Measurements from ENCODE around the gene SERPINB12. TPM values are rescaled to one million over a fixed set of nuclear protein-coding genes. Genes with fewer than 3 reads are reported as not detected.
A peak's percentile ranks its signal among the peaks of the same experiment; 100 is the strongest.

The SERPINB12 gene
- total and polyA plus RNA-seq, 10 of the 15 experiments (the other 5 are each of a cell fraction or from before 2014, with no cell fraction given) = not detected

DNA sequence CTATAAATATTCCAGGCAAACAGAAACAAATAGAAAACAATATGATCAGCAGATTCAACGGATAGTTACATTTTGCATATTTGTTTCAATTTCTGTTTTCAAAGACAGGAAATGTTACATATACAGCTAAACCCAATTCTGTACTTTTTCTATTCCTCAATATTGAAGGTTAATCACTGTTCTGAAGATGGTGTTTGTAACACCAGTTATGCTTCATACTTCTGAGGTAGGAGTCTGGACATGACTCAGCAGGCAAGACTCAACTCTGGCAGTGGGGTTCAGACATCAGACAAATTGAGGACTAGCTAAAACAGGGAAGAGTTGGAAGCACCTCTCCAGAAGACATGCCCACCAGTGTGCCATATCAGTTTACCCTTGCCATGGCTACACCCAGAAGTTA is 61.6 kb downstream of the SERPINB12 start:
- peaks cover 9% of the 10 kb centered on the region; the same call in 1 of the 2 replicates for H3K4me1 ChIP-seq (ENCODE audit: control insufficient read depth, insufficient read depth, low read length)
- ChIA-PET POLR2A (no interaction called here), SMC1A (ENCODE audit: uncharacterized antibody, unreplicated experiment) (interaction anchor here (0.9 to 1.0 kb wide), 3 partner anchors 39 to 86 kb away, joined by 3 read pairs; no protein-coding TSS in a partner anchor), RAD21 (ENCODE audit: unreplicated experiment) (no interaction called here), CTCF (interaction anchor here (0.5 to 1.3 kb wide), 3 partner anchors 10 to 86 kb away, joined by 3 to 4 read pairs (median 3); no protein-coding TSS in a partner anchor)
- FAIRE-seq (peak; percentile 94), DNase-seq (ENCODE audit: low read depth, low spot score) (peak; percentile 42), ATAC-seq (peak; percentile 94)
- H3K4me3 ChIP-seq = no peak overlapping the region
- no TSS peak for BruUV-seq (replicated peaks)
- intact Hi-C loops (cut with micrococcal nuclease; ENCODE audit: unreplicated experiment) = no loop called here
- in situ Hi-C loops (cut with MboI) = loop anchor here (10.0 kb wide), 1 partner anchor 59 kb away; the partner anchor contains the start of gene SERPINB12
- no peaks in the 10 kb centered on the region for H4K20me1 ChIP-seq (ENCODE audit: control insufficient read depth, insufficient read depth)
- no peak overlapping the region for H3K9ac ChIP-seq (ENCODE audit: control insufficient read depth, insufficient read depth, low read length)
- H3K27me3 ChIP-seq (replicated peaks in 1 of 2; ENCODE audit: control insufficient read depth in 2 of 2, insufficient read depth in 2 of 2, low read length in 1 of 2) = no peaks in the 10 kb centered on the region
- H3K79me2 ChIP-seq (ENCODE audit: control insufficient read depth, insufficient read depth, low read length) = no peaks in the 10 kb centered on the region
- WGBS (ENCODE audit: insufficient coverage, insufficient replicate concordance, low lambda C conversion rate, missing lambda C conversion rate) = 0% methylated on average over 1 of the region's 1 CpG
- peak overlapping the region; percentile 30; the same call in 1 of the 2 replicates for H2AFZ ChIP-seq (ENCODE audit: control insufficient read depth, low read depth, low read length)
- H3K36me3 ChIP-seq (ENCODE audit: control insufficient read depth in 2 of 2, insufficient read depth in 2 of 2, low read length in 1 of 2) = no peaks in the 10 kb centered on the region
- H3K4me2 ChIP-seq (ENCODE audit: control insufficient read depth, insufficient read depth) = peak overlapping the region; percentile 12
- H3K9me3 ChIP-seq (replicated peaks; ENCODE audit: control insufficient read depth, insufficient read depth, low read length) = no peaks in the 10 kb centered on the region
- H3K27ac ChIP-seq (ENCODE audit: control insufficient read depth, insufficient read depth) = peak overlapping the region; percentile 4; the same call in 1 of the 2 replicates
- TF ChIP-seq BRCA1 (IDR thresholded peaks at IDR 0.05; ENCODE audit: low read depth, low read length) (no peak), TCF7 (IDR thresholded peaks at IDR 0.05; ENCODE audit: borderline replicate concordance) (no peak), CBFB (IDR thresholded peaks at IDR 0.05; ENCODE audit: low read depth) (no peak), ESRRA (IDR thresholded peaks at IDR 0.05; ENCODE audit: low read length) (no peak), ZNF274 (IDR thresholded peaks at IDR 0.05; ENCODE audit: insufficient read depth, insufficient read length) (no peak)
- TF ChIP-seq, protein P1, sequence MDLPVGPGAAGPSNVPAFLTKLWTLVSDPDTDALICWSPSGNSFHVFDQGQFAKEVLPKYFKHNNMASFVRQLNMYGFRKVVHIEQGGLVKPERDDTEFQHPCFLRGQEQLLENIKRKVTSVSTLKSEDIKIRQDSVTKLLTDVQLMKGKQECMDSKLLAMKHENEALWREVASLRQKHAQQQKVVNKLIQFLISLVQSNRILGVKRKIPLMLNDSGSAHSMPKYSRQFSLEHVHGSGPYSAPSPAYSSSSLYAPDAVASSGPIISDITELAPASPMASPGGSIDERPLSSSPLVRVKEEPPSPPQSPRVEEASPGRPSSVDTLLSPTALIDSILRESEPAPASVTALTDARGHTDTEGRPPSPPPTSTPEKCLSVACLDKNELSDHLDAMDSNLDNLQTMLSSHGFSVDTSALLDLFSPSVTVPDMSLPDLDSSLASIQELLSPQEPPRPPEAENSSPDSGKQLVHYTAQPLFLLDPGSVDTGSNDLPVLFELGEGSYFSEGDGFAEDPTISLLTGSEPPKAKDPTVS (IDR thresholded peaks at IDR 0.05; ENCODE audit: low read depth, low read length) = no peak
- TF ChIP-seq, protein P2, sequence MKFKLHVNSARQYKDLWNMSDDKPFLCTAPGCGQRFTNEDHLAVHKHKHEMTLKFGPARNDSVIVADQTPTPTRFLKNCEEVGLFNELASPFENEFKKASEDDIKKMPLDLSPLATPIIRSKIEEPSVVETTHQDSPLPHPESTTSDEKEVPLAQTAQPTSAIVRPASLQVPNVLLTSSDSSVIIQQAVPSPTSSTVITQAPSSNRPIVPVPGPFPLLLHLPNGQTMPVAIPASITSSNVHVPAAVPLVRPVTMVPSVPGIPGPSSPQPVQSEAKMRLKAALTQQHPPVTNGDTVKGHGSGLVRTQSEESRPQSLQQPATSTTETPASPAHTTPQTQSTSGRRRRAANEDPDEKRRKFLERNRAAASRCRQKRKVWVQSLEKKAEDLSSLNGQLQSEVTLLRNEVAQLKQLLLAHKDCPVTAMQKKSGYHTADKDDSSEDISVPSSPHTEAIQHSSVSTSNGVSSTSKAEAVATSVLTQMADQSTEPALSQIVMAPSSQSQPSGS (IDR thresholded peaks at IDR 0.05; ENCODE audit: low read length) = peak; percentile 62
- TF ChIP-seq, protein P3, sequence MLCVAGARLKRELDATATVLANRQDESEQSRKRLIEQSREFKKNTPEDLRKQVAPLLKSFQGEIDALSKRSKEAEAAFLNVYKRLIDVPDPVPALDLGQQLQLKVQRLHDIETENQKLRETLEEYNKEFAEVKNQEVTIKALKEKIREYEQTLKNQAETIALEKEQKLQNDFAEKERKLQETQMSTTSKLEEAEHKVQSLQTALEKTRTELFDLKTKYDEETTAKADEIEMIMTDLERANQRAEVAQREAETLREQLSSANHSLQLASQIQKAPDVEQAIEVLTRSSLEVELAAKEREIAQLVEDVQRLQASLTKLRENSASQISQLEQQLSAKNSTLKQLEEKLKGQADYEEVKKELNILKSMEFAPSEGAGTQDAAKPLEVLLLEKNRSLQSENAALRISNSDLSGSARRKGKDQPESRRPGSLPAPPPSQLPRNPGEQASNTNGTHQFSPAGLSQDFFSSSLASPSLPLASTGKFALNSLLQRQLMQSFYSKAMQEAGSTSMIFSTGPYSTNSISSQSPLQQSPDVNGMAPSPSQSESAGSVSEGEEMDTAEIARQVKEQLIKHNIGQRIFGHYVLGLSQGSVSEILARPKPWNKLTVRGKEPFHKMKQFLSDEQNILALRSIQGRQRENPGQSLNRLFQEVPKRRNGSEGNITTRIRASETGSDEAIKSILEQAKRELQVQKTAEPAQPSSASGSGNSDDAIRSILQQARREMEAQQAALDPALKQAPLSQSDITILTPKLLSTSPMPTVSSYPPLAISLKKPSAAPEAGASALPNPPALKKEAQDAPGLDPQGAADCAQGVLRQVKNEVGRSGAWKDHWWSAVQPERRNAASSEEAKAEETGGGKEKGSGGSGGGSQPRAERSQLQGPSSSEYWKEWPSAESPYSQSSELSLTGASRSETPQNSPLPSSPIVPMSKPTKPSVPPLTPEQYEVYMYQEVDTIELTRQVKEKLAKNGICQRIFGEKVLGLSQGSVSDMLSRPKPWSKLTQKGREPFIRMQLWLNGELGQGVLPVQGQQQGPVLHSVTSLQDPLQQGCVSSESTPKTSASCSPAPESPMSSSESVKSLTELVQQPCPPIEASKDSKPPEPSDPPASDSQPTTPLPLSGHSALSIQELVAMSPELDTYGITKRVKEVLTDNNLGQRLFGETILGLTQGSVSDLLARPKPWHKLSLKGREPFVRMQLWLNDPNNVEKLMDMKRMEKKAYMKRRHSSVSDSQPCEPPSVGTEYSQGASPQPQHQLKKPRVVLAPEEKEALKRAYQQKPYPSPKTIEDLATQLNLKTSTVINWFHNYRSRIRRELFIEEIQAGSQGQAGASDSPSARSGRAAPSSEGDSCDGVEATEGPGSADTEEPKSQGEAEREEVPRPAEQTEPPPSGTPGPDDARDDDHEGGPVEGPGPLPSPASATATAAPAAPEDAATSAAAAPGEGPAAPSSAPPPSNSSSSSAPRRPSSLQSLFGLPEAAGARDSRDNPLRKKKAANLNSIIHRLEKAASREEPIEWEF (IDR thresholded peaks at IDR 0.05; ENCODE audit: insufficient replicate concordance, low read depth, low read length) = peak; percentile 29
- TF ChIP-seq, protein P4, sequence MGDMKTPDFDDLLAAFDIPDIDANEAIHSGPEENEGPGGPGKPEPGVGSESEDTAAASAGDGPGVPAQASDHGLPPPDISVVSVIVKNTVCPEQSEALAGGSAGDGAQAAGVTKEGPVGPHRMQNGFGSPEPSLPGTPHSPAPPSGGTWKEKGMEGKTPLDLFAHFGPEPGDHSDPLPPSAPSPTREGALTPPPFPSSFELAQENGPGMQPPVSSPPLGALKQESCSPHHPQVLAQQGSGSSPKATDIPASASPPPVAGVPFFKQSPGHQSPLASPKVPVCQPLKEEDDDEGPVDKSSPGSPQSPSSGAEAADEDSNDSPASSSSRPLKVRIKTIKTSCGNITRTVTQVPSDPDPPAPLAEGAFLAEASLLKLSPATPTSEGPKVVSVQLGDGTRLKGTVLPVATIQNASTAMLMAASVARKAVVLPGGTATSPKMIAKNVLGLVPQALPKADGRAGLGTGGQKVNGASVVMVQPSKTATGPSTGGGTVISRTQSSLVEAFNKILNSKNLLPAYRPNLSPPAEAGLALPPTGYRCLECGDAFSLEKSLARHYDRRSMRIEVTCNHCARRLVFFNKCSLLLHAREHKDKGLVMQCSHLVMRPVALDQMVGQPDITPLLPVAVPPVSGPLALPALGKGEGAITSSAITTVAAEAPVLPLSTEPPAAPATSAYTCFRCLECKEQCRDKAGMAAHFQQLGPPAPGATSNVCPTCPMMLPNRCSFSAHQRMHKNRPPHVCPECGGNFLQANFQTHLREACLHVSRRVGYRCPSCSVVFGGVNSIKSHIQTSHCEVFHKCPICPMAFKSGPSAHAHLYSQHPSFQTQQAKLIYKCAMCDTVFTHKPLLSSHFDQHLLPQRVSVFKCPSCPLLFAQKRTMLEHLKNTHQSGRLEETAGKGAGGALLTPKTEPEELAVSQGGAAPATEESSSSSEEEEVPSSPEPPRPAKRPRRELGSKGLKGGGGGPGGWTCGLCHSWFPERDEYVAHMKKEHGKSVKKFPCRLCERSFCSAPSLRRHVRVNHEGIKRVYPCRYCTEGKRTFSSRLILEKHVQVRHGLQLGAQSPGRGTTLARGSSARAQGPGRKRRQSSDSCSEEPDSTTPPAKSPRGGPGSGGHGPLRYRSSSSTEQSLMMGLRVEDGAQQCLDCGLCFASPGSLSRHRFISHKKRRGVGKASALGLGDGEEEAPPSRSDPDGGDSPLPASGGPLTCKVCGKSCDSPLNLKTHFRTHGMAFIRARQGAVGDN (IDR thresholded peaks at IDR 0.05) = no peak
- TF ChIP-seq, protein P5, sequence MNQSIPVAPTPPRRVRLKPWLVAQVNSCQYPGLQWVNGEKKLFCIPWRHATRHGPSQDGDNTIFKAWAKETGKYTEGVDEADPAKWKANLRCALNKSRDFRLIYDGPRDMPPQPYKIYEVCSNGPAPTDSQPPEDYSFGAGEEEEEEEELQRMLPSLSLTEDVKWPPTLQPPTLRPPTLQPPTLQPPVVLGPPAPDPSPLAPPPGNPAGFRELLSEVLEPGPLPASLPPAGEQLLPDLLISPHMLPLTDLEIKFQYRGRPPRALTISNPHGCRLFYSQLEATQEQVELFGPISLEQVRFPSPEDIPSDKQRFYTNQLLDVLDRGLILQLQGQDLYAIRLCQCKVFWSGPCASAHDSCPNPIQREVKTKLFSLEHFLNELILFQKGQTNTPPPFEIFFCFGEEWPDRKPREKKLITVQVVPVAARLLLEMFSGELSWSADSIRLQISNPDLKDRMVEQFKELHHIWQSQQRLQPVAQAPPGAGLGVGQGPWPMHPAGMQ (IDR thresholded peaks at IDR 0.05; ENCODE audit: borderline replicate concordance) = no peak

Measured in GM12878 (cell line).